Measurements from ENCODE around the gene RARB. TPM values are rescaled to one million over a fixed set of nuclear protein-coding genes. Genes with fewer than 3 reads are reported as not detected.

Gene RARB
- total RNA-seq, 2 experiments from 2014 or later = not detected

GRCh38 chr3:25404569-25404968 is 23.5 kb upstream of the RARB start:
- ChIA-PET CTCF (no interaction called here), POLR2A (no interaction called here)
- Mint-ChIP-seq H3K4me1 (no peaks in the 10 kb centered on the region), H3K27me3 (no peaks in the 10 kb centered on the region), H3K27ac (no peak overlapping the region), H3K9me3 (peaks cover 2% of the 10 kb centered on the region), H3K4me3 (no peak overlapping the region), H3K36me3 (ENCODE audit: low read depth) (no peaks in the 10 kb centered on the region)
- no peak for DNase-seq

GRCh38 chr3:25405335-25405734 is 22.7 kb upstream of the RARB start:
- DNase-seq = no peak
- POLR2A ChIA-PET = no interaction called here
- no peak overlapping the region for H3K4me3 Mint-ChIP-seq
- H3K27me3 Mint-ChIP-seq = no peaks in the 10 kb centered on the region
- no peaks in the 10 kb centered on the region for H3K4me1 Mint-ChIP-seq
- peaks cover 2% of the 10 kb centered on the region for H3K9me3 Mint-ChIP-seq
- H3K27ac Mint-ChIP-seq = no peak overlapping the region
- no peaks in the 10 kb centered on the region for H3K36me3 Mint-ChIP-seq (ENCODE audit: low read depth)
- CTCF ChIA-PET = no interaction called here

- DNase-seq = no peak
- POLR2A ChIA-PET = no interaction called here
- CTCF ChIA-PET = no interaction called here
- Mint-ChIP-seq H3K9me3 (peaks cover 2% of the 10 kb centered on the region), H3K27ac (no peak overlapping the region), H3K4me3 (no peak overlapping the region), H3K36me3 (ENCODE audit: low read depth) (no peaks in the 10 kb centered on the region), H3K27me3 (no peaks in the 10 kb centered on the region), H3K4me1 (no peaks in the 10 kb centered on the region)
These were observed 17.4 kb upstream of the RARB start for GRCh38 chr3:25410703-25411102.

DNA sequence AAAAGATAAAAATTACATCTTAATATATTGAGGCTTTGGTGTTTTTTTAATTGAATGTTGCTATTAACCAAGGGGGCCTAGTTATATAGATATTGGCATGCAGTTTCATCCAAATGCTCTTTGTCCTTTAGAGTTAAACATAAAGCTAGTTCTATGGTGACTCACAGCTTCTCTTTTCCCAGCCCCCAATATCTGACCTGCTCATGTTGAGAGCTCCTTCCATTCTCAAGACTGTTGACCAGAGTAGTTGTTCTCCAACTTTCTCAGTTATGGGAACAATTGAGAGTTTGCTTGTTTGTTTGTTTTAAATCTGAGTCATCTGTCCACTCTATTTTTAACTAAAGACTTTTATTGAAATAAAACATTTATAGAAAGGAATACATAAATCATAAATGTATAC is 15.8 kb upstream of the RARB start:
- ChIA-PET POLR2A (no interaction called here), CTCF (no interaction called here)
- Mint-ChIP-seq H3K9me3 (peaks cover 2% of the 10 kb centered on the region), H3K36me3 (ENCODE audit: low read depth) (no peaks in the 10 kb centered on the region), H3K4me1 (no peaks in the 10 kb centered on the region), H3K4me3 (no peak overlapping the region), H3K27me3 (no peaks in the 10 kb centered on the region), H3K27ac (no peak overlapping the region)
- DNase-seq = no peak

- Mint-ChIP-seq H3K27me3 (no peaks in the 10 kb centered on the region), H3K36me3 (ENCODE audit: low read depth) (no peaks in the 10 kb centered on the region), H3K4me1 (no peaks in the 10 kb centered on the region), H3K9me3 (no peaks in the 10 kb centered on the region), H3K4me3 (no peak overlapping the region), H3K27ac (no peak overlapping the region)
- POLR2A ChIA-PET = no interaction called here
- no peak for DNase-seq
- CTCF ChIA-PET = no interaction called here
These were observed 11.9 kb upstream of the RARB start for GRCh38 chr3:25416176-25416575.

DNA sequence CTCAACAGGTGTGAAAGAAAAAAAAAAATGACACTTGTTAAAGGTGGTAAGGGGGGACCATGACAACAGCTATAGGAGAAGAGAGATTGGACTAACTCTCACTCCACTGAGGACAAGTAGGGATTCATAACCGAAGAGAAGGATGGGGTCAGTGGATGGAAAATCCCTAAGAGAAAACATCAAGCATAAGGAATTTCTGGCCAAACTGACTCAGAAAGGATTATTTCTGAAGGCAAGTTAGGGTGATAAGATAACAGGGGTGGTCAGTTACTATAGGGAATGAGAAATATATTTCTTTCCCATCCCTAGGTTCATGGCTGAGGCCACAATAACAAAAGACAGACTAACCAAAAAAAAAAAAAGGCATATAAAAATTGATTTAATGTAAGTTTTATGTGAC is 9.5 kb upstream of the RARB start:
- H3K9me3 Mint-ChIP-seq = no peaks in the 10 kb centered on the region
- DNase-seq = no peak
- no peaks in the 10 kb centered on the region for H3K36me3 Mint-ChIP-seq (ENCODE audit: low read depth)
- ChIA-PET CTCF (no interaction called here), POLR2A (no interaction called here)
- H3K4me1 Mint-ChIP-seq = no peaks in the 10 kb centered on the region
- no peaks in the 10 kb centered on the region for H3K27me3 Mint-ChIP-seq
- H3K4me3 Mint-ChIP-seq = no peak overlapping the region
- H3K27ac Mint-ChIP-seq = no peak overlapping the region

DNA sequence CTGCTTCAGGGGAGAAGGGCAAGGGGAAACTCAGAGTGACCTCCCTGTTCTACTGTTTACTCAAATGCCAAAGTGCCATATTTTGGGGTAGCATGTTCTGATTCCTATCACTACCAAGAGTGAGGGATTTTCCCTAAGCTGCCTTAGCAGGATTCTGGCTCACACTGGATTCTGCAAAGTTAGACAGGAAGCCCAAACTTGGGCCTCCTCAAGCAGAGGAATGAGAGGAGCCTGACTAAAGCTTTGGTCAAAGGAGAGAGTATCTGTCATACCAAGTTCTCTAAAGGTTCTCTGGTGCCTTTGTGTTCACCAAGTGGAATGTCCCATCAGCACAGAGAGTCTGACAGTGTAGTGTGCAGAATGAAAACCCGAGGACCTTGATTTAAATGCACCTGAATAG is 8.8 kb upstream of the RARB start:
- no peak for DNase-seq
- Mint-ChIP-seq H3K27me3 (no peaks in the 10 kb centered on the region), H3K4me1 (no peaks in the 10 kb centered on the region), H3K4me3 (no peak overlapping the region), H3K9me3 (no peaks in the 10 kb centered on the region), H3K27ac (no peak overlapping the region), H3K36me3 (ENCODE audit: low read depth) (no peaks in the 10 kb centered on the region)
- CTCF ChIA-PET = no interaction called here
- POLR2A ChIA-PET = no interaction called here

GRCh38 chr3:25420147-25420546 is 7.9 kb upstream of the RARB start:
- no peak overlapping the region for H3K4me3 Mint-ChIP-seq
- H3K27ac Mint-ChIP-seq = no peak overlapping the region
- no peaks in the 10 kb centered on the region for H3K9me3 Mint-ChIP-seq
- peaks cover 2% of the 10 kb centered on the region for H3K27me3 Mint-ChIP-seq
- H3K36me3 Mint-ChIP-seq (ENCODE audit: low read depth) = no peaks in the 10 kb centered on the region
- H3K4me1 Mint-ChIP-seq = no peaks in the 10 kb centered on the region
- ChIA-PET CTCF (no interaction called here), POLR2A (no interaction called here)
- no peak for DNase-seq

GRCh38 chr3:25420885-25421284 is 7.2 kb upstream of the RARB start:
- no peak overlapping the region for H3K27ac Mint-ChIP-seq
- POLR2A ChIA-PET = no interaction called here
- no peak overlapping the region for H3K4me3 Mint-ChIP-seq
- CTCF ChIA-PET = no interaction called here
- peaks cover 2% of the 10 kb centered on the region for H3K27me3 Mint-ChIP-seq
- H3K36me3 Mint-ChIP-seq (ENCODE audit: low read depth) = no peaks in the 10 kb centered on the region
- H3K9me3 Mint-ChIP-seq = no peaks in the 10 kb centered on the region
- no peaks in the 10 kb centered on the region for H3K4me1 Mint-ChIP-seq
- DNase-seq = no peak

- peaks cover 4% of the 10 kb centered on the region for H3K27me3 Mint-ChIP-seq
- DNase-seq = no peak
- CTCF ChIA-PET = no interaction called here
- POLR2A ChIA-PET = no interaction called here
- H3K27ac Mint-ChIP-seq = no peak overlapping the region
- H3K36me3 Mint-ChIP-seq (ENCODE audit: low read depth) = no peaks in the 10 kb centered on the region
- H3K9me3 Mint-ChIP-seq = no peaks in the 10 kb centered on the region
- no peaks in the 10 kb centered on the region for H3K4me1 Mint-ChIP-seq
- H3K4me3 Mint-ChIP-seq = no peak overlapping the region
These were observed 6.3 kb upstream of the RARB start for GRCh38 chr3:25421747-25422146.

DNA sequence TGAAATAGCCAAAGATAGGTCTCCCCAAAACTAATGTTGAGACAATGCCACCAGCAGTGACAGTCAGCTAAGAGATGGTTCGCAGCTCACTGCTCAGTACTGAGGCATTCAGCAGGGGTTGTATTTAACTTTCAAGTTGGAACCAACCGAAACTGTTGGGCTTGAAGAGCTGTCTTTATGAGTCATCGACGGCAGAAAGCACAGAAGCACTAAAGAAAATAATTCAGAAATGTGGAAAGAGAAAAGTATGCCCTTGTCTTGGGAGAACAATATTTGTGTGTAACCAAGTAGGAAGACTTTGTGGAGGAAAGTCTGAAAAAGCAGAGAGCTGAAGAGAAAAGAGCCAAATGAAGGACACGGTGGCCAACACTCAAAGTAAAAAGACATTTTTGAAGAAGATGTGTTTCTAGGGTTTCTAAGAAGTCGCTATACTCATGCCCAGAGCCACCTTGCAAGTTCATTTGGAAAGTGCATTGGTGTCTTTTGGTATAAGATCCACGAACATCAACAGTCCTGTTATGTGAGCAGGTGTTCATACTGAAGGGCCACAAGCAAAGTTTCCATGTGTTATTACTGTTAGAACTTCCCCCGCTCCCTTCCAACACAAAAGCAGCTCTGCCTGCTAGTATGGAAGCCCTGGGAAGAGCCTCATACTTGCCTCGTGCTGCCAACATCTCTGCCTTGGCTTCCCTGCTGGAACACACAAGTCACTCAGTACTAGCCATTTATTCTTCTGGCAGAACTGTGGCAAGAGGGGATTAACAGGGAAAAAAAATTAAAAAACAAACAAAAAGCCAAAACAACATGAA is 4.1 kb upstream of the RARB start:
- no peak for DNase-seq
- no peak overlapping the region for H3K27ac Mint-ChIP-seq
- H3K4me3 Mint-ChIP-seq = no peak overlapping the region
- ChIA-PET CTCF (no interaction called here), POLR2A (no interaction called here)
- H3K4me1 Mint-ChIP-seq = no peaks in the 10 kb centered on the region
- no peaks in the 10 kb centered on the region for H3K9me3 Mint-ChIP-seq
- no peaks in the 10 kb centered on the region for H3K36me3 Mint-ChIP-seq (ENCODE audit: low read depth)
- peaks cover 25% of the 10 kb centered on the region for H3K27me3 Mint-ChIP-seq

DNA sequence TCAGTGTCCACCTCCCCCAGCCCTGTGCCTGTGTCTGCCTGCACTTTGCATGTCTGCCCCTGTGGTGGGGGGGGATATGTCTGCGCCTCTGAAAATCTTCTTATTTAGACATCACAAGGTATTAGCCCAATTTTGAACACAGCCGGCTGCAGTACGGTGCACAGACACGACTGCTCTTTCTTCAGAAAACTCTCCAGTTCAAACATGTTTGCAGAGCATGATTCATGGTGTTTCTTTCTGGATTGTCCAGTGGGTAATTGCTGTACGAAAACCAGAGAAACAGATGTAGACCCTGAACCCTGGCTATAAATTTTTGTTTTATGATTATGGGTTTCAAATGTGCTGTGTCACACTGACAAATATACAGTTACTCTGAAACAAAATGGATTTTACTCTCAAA is 3.4 kb upstream of the RARB start:
- H3K4me1 Mint-ChIP-seq = no peaks in the 10 kb centered on the region
- no peak overlapping the region for H3K27ac Mint-ChIP-seq
- ChIA-PET POLR2A (no interaction called here), CTCF (no interaction called here)
- no peaks in the 10 kb centered on the region for H3K9me3 Mint-ChIP-seq
- H3K27me3 Mint-ChIP-seq = peaks cover 29% of the 10 kb centered on the region
- DNase-seq = no peak
- no peaks in the 10 kb centered on the region for H3K36me3 Mint-ChIP-seq (ENCODE audit: low read depth)
- no peak overlapping the region for H3K4me3 Mint-ChIP-seq

DNA sequence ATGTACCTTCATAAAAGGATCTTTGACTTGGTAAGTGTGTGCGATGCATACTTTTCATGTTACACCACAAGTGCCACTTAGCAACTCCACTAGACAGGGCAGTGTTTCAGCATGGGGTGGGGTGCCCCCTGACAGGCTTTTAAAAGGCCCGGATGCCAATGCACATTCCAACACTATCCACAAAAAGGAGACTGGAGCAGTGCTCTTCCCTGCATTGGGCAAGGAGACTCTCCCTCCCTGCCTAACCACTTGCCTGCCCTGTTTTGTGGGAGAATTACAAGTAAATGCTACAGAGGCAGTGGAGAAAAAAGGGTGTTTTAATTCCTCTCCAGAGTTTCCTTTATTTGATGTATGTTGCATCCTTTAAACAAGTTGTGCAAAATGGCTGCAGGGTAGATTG is 1.7 kb upstream of the RARB start:
- POLR2A ChIA-PET = interaction anchor here (0.6 kb wide), 1 partner anchor 193 kb away, joined by 3 read pairs; no protein-coding TSS in a partner anchor
- no peaks in the 10 kb centered on the region for H3K9me3 Mint-ChIP-seq

GRCh38 chr3:25427155-25427554 is 908 bp upstream of the RARB start:
- POLR2A ChIA-PET = interaction anchor here (0.6 kb wide), 1 partner anchor 192 kb away, joined by 3 read pairs; no protein-coding TSS in a partner anchor
- H3K4me1 Mint-ChIP-seq = no peaks in the 10 kb centered on the region

More for the DNA sequence above, 1.7 kb upstream of the RARB start:
- no peaks in the 10 kb centered on the region for H3K36me3 Mint-ChIP-seq (ENCODE audit: low read depth)
- no peak overlapping the region for H3K4me3 Mint-ChIP-seq
- CTCF ChIA-PET = no interaction called here
- DNase-seq = no peak
- peaks cover 37% of the 10 kb centered on the region for H3K27me3 Mint-ChIP-seq
- no peaks in the 10 kb centered on the region for H3K4me1 Mint-ChIP-seq
- no peak overlapping the region for H3K27ac Mint-ChIP-seq

More at GRCh38 chr3:25427155-25427554, 908 bp upstream of the RARB start:
- Mint-ChIP-seq H3K4me3 (no peak overlapping the region), H3K36me3 (ENCODE audit: low read depth) (no peaks in the 10 kb centered on the region), H3K27ac (no peak overlapping the region), H3K27me3 (peaks cover 40% of the 10 kb centered on the region), H3K9me3 (no peaks in the 10 kb centered on the region)
- CTCF ChIA-PET = interaction anchor here (0.6 kb wide), 1 partner anchor 1580 kb away, joined by 3 read pairs; no protein-coding TSS in a partner anchor
- no peak for DNase-seq
